GM21526 (cell line): ENCODE data around the gene DOCK2.
"Not testable (repeated sequence)": the region's sequence is repeated elsewhere in the genome, so short reads cannot be mapped to it uniquely, and the experiment has no call there.

Source experiments
- ATAC-seq: cut with Tn5 transposase; IDR thresholded peaks from one replicate; pipeline ENCODE4 v1.9.1; 2021; ENCODE audit warnings: moderate library complexity; ENCODE audit not compliant: unreplicated experiment, low FRiP score

Gene DOCK2

DNA sequence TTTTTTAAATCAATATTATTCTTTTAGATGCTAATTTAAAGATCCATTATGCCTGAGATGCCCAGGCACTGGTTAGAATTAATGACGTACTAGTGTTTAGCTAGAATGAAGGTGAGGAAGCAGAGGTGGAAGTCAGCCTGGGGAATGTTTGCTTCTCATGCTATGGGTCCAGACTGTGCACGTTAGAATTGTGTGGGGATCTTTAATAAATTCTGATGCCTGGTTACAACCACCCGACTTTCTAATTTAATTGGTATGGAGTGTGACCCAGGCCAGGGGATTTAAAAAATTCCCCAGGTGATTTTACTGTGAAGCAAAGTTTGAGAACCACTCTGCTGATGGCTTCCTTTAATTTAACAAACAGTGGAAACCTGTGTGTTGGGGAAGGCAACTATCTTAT, 111.1 kb downstream of the DOCK2 start:
- ATAC-seq: no peak

DNA sequence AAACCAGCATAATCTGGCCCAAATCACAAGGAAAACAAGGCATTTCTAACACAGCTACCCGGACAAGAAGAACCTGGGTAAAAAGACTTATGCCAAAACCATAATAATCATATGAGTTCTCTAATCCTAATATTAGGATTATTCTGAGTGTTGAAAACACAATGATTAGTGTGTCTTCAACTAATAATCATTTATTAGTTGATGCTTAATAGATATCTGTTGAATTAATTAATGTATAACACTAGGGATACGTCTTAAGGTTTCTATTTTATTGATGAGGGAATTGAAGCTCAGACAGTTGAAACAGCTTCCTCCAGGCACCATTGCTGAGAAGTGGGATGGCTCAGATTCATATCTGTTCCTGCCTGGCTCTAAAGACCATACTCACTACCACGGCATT, 112.2 kb downstream of the DOCK2 start:
- ATAC-seq: no peak

- no peak for ATAC-seq
Measured at GRCh38 chr5:169751490-169751889, 114.4 kb downstream of the DOCK2 start.

GRCh38 chr5:169752566-169752965, 115.5 kb downstream of the DOCK2 start:
- ATAC-seq: not testable (repeated sequence)

DNA sequence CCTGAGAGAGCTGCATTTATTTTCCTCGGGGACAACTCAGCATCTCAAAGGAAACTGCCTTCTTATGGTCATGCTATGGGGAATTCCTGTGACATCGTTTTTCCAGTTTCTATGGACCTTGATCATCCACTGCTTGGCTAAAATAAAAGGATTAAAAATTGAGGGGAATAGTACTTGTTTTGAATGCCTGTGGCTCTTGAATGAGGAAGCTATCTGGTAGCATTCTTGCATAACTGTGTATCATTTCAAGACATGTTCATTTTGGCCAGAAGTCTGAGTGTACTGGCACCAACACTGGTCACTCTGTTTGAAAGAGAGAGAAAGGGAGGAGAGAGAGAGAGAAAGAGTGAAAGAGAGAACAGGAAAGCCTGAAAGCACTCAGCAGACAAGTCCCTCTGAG, 116.7 kb downstream of the DOCK2 start:
- ATAC-seq: no peak

DNA sequence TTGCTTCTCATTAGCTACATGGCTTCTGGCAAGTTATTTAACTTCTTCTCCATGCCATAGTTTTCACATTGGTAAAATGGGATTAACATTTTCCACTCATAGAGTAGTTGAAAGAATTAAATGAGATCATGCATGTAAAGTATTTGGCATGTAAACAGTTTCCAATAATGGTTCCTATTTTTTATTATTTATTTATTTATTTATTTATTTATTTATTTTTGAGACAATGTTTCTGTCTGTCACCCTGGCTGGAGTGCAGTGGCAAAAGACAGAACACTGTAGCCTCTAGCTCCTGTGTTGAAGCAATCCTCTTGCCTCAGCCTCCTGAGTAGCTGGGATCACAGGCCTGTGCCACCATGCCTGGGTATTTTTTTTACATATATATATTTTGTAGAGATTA, 117.7 kb downstream of the DOCK2 start:
- ATAC-seq: no peak

DNA sequence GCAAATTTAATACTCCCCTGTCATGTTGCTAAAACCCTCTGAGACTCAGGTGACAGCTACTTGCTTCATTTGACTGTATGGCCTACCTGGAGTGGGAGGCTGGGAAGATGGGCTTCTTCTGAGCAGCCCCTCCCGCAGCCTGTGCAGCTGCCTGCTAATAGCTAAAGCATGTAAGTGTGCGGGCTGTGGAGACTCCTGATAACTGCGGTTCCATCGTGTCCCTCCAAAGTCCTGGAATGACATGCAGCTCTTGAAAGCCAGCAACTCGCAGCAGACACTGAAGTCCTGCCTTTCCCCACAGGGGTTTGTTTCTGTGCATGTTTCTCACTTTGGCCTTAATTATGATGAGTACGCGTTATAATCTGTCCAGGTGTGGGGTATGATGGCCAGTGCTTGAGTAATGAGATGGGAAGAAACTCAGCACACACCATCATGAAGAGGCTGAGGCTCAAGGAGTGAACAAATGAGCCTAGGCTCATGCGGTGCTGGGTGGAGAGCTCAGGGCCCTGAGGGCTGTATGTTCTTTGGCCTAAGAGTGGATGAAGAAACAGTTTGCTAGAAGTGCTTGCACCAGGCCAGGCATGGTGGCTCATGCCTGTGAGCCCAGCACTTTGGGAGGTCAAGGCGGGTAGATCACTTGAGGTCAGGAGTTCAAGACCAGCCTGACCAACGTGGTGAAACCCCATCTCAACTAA, 119.1 kb downstream of the DOCK2 start:
- ATAC-seq: no peak

- no peak for ATAC-seq
Measured at GRCh38 chr5:169757016-169757415, 119.9 kb downstream of the DOCK2 start.

- ATAC-seq: no peak
Measured at GRCh38 chr5:169758886-169759285, 121.8 kb downstream of the DOCK2 start.

DNA sequence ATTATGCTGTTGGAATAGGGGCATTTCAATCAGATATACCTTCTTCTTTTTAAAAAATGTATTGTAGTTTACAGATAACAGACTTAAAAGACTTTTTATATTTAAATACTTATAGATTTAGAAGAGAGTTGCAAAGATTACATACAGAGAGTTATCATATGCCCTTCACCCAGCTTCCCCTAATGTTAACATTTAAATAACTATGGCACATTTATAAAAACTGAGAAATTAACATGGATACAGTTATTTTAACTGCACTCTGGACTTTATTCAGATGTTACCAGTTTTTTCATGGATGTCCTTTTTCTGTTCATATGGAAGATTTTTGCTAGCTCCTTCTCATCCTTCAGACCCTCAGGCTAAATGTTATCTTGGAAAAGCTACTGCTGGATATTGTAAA, 123.2 kb downstream of the DOCK2 start:
- ATAC-seq: no peak

DNA sequence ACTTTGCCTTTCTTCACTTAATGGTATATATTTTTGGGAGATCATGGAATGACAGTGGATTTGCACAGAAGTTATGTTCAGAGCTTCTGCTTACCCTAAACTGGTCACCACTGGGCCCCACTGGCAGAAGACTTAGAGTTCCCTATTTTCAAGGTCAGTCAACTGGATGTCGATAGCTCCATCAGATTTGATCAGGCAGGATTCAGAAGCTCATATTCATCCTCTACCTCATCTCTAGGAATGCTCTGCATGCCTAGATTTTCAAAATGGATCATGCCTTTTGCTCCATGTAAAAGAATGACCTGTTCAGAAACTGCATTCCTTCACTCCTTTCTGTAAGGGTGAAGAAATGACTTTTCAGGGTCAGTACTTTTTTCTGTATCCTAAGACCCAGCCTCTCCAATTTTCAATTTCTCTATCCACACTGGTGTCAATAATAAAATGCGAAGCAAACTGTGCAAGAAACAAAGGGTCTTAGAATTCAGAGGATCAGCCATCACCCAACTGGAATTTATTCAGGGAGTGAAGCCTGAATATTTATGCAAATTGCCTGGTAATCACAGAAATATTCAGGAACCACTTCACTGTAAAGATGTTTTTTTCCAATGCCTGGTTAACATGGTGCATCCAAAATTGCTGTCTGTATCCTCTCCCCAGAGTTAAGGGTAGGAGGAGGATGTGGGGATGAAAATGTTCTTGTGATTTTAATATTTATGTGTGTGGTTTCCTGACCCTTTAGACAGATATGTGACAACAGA, 125.4 kb downstream of the DOCK2 start:
- ATAC-seq: no peak

DNA sequence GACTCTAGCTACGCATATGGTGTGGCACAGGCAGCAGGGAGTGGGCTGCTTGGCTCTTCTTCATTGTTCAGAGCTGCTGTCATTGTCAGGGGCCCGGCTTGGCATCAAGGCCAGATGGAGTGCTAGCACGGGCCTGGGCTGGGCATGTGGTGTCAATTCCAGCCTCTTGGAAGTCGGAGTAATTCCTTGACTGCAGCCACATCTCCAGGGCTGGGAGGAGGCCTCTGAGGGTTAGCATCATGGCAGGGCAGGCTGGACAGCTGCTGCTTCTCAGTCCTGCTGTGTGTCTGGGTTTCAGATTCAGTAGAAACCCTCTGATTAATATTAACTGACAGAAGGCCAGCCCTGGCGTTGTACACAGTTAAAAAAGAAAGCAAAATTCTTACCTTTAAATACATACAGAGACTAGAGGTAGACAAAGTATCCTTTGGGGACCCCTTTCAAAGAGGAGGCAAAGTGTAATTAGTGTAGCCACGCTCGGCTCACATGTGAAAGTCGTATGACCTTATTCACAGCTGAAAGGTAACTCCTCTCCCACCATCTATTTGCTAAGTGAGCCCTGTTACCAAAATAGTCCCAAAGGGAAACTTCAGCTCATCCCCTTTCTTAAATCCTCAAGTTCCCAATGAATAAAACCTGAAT, 126.4 kb downstream of the DOCK2 start:
- ATAC-seq: peak; percentile 64

- no peak for ATAC-seq
Measured at GRCh38 chr5:169764018-169764378, 126.9 kb downstream of the DOCK2 start.

GRCh38 chr5:169765176-169765996, 128.3 kb downstream of the DOCK2 start:
- ATAC-seq: no peak

DNA sequence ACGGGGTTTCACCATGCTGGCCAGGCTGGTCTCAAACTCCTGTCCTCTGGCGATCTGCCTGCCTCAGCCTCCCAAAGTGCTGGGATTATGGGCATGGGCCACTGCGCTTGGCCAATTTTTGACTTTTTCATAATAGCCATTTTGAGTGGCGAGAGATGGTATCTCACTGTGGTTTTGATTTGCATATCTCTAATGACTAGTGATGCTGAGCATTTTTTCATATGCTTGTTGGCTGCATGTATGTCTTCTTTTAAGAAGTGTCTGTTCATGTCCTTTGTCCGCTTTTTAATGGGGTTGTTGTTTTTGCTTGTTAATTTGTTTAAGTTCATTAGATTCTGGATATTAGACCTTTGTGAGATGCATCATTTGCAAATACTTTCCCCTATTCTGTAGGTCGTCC, 129.9 kb downstream of the DOCK2 start:
- ATAC-seq: not testable (repeated sequence)

- no peak for ATAC-seq
Measured at GRCh38 chr5:169767938-169768337, 130.9 kb downstream of the DOCK2 start.

DNA sequence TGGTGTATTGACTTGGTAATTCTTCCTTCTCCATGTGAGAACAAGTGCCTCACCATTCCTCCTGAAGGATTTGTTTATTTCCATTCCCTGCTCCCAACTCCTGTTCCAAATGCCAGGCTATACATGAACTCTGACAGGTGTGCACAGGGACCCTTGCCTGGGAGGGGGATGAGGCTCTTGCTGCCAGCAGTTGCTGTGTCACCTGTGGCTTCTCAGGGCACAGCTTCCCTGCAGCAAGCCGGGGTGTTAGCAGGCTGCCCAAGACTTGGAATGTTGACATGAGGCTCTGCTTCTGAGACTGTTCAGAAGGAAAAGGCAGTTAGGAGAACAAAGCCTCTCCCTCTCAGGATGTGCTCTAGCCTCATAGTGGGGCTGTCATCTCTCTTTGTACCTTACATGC, 131.3 kb downstream of the DOCK2 start:
- ATAC-seq: no peak

- no peak for ATAC-seq
Measured at GRCh38 chr5:169770109-169770508, 133.0 kb downstream of the DOCK2 start.

DNA sequence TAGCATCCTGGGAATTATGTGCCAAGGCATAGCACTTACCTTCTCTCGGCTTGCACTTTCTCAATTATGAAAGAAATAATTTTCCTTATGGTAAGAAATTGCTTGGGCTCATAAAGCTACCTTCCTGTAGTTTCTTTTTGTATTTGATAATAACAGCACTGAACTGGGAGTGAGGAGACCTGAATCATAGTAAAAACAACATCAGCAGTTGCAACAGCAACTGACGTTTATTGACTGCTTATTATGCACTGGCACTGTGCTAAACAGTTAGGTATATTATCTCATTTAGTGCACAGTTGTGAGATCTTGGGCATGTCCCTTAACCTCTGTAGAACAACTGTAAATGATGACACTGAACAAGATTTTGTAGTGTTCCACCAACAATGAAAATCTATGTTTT, 135.2 kb downstream of the DOCK2 start:
- no peak for ATAC-seq

DNA sequence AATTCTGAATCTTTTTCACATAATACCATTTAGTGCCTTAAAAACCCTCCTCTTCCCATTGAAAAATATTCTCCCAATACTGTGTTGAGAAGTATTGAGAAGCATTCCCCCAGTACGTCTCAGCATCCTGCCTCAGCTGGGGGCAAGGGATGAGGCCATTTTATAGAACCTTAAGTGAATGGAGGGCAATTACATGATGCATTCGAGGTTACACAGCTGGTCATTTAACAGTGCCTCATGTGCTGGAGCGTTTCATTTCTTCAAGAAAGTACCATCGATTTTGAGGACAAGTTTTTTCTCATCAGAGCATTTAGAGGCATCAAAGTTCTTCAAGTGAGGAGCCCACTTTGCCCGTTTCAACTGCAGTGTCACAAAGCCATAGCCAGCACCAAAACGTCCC, 135.6 kb downstream of the DOCK2 start:
- no peak for ATAC-seq

DNA sequence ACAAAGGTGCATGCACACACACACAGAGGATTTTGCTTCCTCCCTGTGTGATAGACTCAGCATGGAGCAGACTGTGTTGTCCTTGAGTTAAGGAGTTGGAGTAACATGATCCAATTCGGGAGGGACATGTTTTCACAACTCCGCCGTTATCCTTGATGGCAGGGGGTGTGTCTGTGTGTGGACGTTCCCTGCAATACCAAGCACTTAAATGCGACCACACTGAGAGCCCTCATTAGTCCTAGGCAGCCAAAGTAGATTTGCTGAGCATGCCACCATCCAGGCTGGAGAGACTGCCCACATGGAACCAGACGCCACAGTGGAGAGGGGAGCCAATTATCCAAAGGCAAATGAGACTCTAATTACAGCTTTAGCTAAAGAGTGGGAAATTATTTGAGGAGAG, 140.1 kb downstream of the DOCK2 start:
- ATAC-seq: no peak
